HL-60 (cell line): Measurements from ENCODE around the gene ANKRD34B.

ENCODE experiments used
- CTCF ChIP-seq: IDR thresholded peaks from one replicate; pipeline ENCODE4 v1.5.1; 2011; ENCODE audit warnings: low read length, control low read depth, inconsistent platforms; ENCODE audit not compliant: insufficient read depth
- GABPA ChIP-seq: IDR thresholded peaks from 2 replicates; pipeline ENCODE4 v1.6.1; 2012; ENCODE audit warnings: low read depth
- POLR2AphosphoS5 ChIP-seq: IDR thresholded peaks from 2 replicates; pipeline ENCODE4 v1.6.1; 2012; ENCODE audit warnings: low read depth

GRCh38 chr5:80608731-80609130, 38.7 kb upstream of the ANKRD34B start:
- no peak for TF ChIP-seq GABPA
- TF ChIP-seq CTCF = no peak
- no peak for TF ChIP-seq POLR2AphosphoS5
